ENCODE results near the gene BDH2. TPM values are rescaled to one million over a fixed set of nuclear protein-coding genes. Genes with fewer than 3 reads are reported as not detected.

Gene BDH2
- total RNA-seq, 2 experiments from 2014 or later: 22.0 to 22.2 TPM

- Mint-ChIP-seq H3K4me3 (peak overlapping the region; percentile 4), H3K9me3 (no peaks in the 10 kb centered on the region), H3K27me3 (no peaks in the 10 kb centered on the region), H3K4me1 (peaks cover 15% of the 10 kb centered on the region), H3K36me3 (peaks cover 21% of the 10 kb centered on the region), H3K27ac (peak overlapping the region; percentile 47)
- POLR2A ChIA-PET: no interaction called here
- no peak for DNase-seq
- ATAC-seq (ENCODE audit: low read depth): peak; percentile 93
These were observed 67.1 kb downstream of the BDH2 start for GRCh38 chr4:103032574-103032973.

GRCh38 chr4:103030791-103031190, 68.8 kb downstream of the BDH2 start:
- H3K9me3 Mint-ChIP-seq: no peaks in the 10 kb centered on the region
- POLR2A ChIA-PET: no interaction called here
- ATAC-seq (ENCODE audit: low read depth) (no peak), DNase-seq (no peak)
- peaks cover 14% of the 10 kb centered on the region for H3K36me3 Mint-ChIP-seq
- H3K4me3 Mint-ChIP-seq: no peak overlapping the region
- no peaks in the 10 kb centered on the region for H3K27me3 Mint-ChIP-seq
- no peak overlapping the region for H3K27ac Mint-ChIP-seq
- H3K4me1 Mint-ChIP-seq: peaks cover 15% of the 10 kb centered on the region

- POLR2A ChIA-PET: no interaction called here
These were observed 70.3 kb downstream of the BDH2 start for GRCh38 chr4:103029300-103029699.

More at GRCh38 chr4:103029300-103029699, 70.3 kb downstream of the BDH2 start:
- H3K9me3 Mint-ChIP-seq: no peaks in the 10 kb centered on the region
- H3K27ac Mint-ChIP-seq: no peak overlapping the region
- H3K4me1 Mint-ChIP-seq: peaks cover 15% of the 10 kb centered on the region
- peaks cover 6% of the 10 kb centered on the region for H3K36me3 Mint-ChIP-seq
- ATAC-seq (ENCODE audit: low read depth): no peak
- DNase-seq: no peak
- no peak overlapping the region for H3K4me3 Mint-ChIP-seq
- no peaks in the 10 kb centered on the region for H3K27me3 Mint-ChIP-seq

Other genes starting within 250 kb of the BDH2 start
- gene CISD2, start 230.8 kb downstream of the BDH2 start, total RNA-seq: 10 to 100 TPM; 25.2 to 28.5 TPM
- gene SLC9B1, start 80.1 kb downstream of the BDH2 start, total RNA-seq: 1 to 10 TPM; 2.2 to 2.5 TPM
- gene SLC9B2, start 23.1 kb downstream of the BDH2 start, total RNA-seq: 10 to 100 TPM; 18.2 to 19.7 TPM
- gene CENPE, start 98.5 kb upstream of the BDH2 start, total RNA-seq: 10 to 100 TPM; 44.7 to 51.4 TPM